GM12878 (cell line): ENCODE measurements around the gene ADCY10. TPM values are rescaled to one million over a fixed set of nuclear protein-coding genes. Genes with fewer than 3 reads are reported as not detected.

Experiments
- ATAC-seq: fragments of 200-7000 bp; cut with Tn5 transposase; 3 replicates; pipeline ENCODE4 v1.9.1; 2020; ENCODE audit warnings: mild to moderate bottlenecking, moderate library complexity
- BruUV-seq: library from RNA; stranded (reverse); fragments of 400-500 nt; replicated peaks from 2 replicates; lab custom pipeline; 2021; lab: Mats Ljungman, UMichigan
- CTCF ChIA-PET: fragments of 300-600 bp; sonication (Branson Sonifier 250); formaldehyde crosslinking; extraction: SDS; loops from one replicate; lab custom pipeline; 2021; ENCODE audit warnings: inconsistent platforms; lab: Yijun Ruan, JAX
- POLR2A ChIA-PET: fragments of 350-600 bp; formaldehyde crosslinking; extraction: SDS; loops from one replicate; lab custom pipeline; 2021; ENCODE audit warnings: inconsistent platforms; lab: Charles Lee
- RAD21 ChIA-PET: fragments of 300-600 bp; sonication (Branson Sonifier 250); formaldehyde crosslinking; loops from one replicate; lab custom pipeline; 2023; ENCODE audit warnings: antibody characterized with exemption; ENCODE audit not compliant: unreplicated experiment; lab: Charles Lee
- SMC1A ChIA-PET: fragments of 300-600 bp; sonication (Branson Sonifier 250); formaldehyde crosslinking; loops from one replicate; lab custom pipeline; 2023; ENCODE audit not compliant: unreplicated experiment, uncharacterized antibody; lab: Charles Lee
- DNase-seq: peaks from one replicate; pipeline ENCODE4 v3.0.0-alpha.2; 2011; ENCODE audit warnings: low read depth, low spot score
- FAIRE-seq: peaks from 3 replicates; lab custom pipeline; 2011; peaks lifted over from hg19 to GRCh38; lab: Jason Lieb, UNC
- H2AFZ ChIP-seq: 2 replicates; pipeline ENCODE4 v1.6.0; 2011; ENCODE audit warnings: low read depth, low read length, control low read depth; ENCODE audit not compliant: control insufficient read depth
- H3K27ac ChIP-seq: 2 replicates; pipeline ENCODE4 v1.5.1; 2011; ENCODE audit warnings: control low read depth; ENCODE audit not compliant: control insufficient read depth, insufficient read depth
- H3K27me3 ChIP-seq, 2 experiments: replicated peaks in 1 of 2; 2 replicates each; pipeline versions ENCODE4 v1.6.0 to v1.6.1; 2011; ENCODE audit warnings: low read length in 1 of 2; ENCODE audit not compliant: control insufficient read depth in 2 of 2, insufficient read depth in 2 of 2
- H3K36me3 ChIP-seq, 2 experiments: 2 replicates each; pipeline ENCODE4 v1.5.1; 2011; ENCODE audit warnings: low read length in 1 of 2; ENCODE audit not compliant: control insufficient read depth in 2 of 2, insufficient read depth in 2 of 2
- H3K4me1 ChIP-seq: 2 replicates; pipeline ENCODE4 v1.6.1; 2011; ENCODE audit warnings: mild to moderate bottlenecking, low read length, moderate library complexity, mixed read lengths; ENCODE audit not compliant: control insufficient read depth, insufficient read depth
- H3K4me2 ChIP-seq: 2 replicates; pipeline ENCODE4 v1.6.0; 2011; ENCODE audit warnings: control low read depth; ENCODE audit not compliant: control insufficient read depth, insufficient read depth
- H3K4me3 ChIP-seq: fragments of 200-600 bp; sonication (generic); 2 replicates; pipeline ENCODE4 v1.5.1; 2016
- H3K79me2 ChIP-seq: 2 replicates; pipeline ENCODE4 v1.6.0; 2011; ENCODE audit warnings: low read length; ENCODE audit not compliant: control insufficient read depth, insufficient read depth
- H3K9ac ChIP-seq: 2 replicates; pipeline ENCODE4 v1.8.0; 2011; ENCODE audit warnings: low read length, control low read depth, mixed read lengths; ENCODE audit not compliant: control insufficient read depth, insufficient read depth
- H3K9me3 ChIP-seq: replicated peaks from 3 replicates; pipeline ENCODE4 v1.5.1; 2011; ENCODE audit warnings: mild to moderate bottlenecking, low read length; ENCODE audit not compliant: control insufficient read depth, insufficient read depth
- H4K20me1 ChIP-seq: 2 replicates; pipeline ENCODE4 v1.6.0; 2011; ENCODE audit not compliant: control insufficient read depth, insufficient read depth
- BACH1 ChIP-seq: fragments of 450-650 bp; IDR thresholded peaks from 2 replicates; pipeline ENCODE4 v1.6.1; 2017; ENCODE audit warnings: mild to moderate bottlenecking, borderline replicate concordance
- BMI1 ChIP-seq: fragments of 450-650 bp; IDR thresholded peaks from 2 replicates; pipeline ENCODE4 v1.6.1; 2016; ENCODE audit warnings: mild to moderate bottlenecking, moderate library complexity, borderline replicate concordance
- CHD4 ChIP-seq: fragments of 200-600 bp; sonication (generic); IDR thresholded peaks from 2 replicates; pipeline ENCODE4 v1.6.1; 2016; ENCODE audit warnings: mild to moderate bottlenecking
- EGR1 ChIP-seq, 2 experiments: IDR thresholded peaks; 1 replicate in 1 of 2; 2 replicates in 1 of 2; pipeline ENCODE4 v1.6.1; 2011 to 2012; ENCODE audit warnings: low read depth in 2 of 2, low read length in 2 of 2, borderline replicate concordance in 1 of 2, mild to moderate bottlenecking in 1 of 2, moderate library complexity in 1 of 2
- EP300 ChIP-seq, 2 experiments: fragments of 150-350 bp in 1 of 2; IDR thresholded peaks; 2 replicates each; pipeline ENCODE4 v1.6.1; 2011 to 2012; ENCODE audit warnings: low read depth in 2 of 2, low read length in 2 of 2, borderline replicate concordance in 1 of 2, improper control_type of control experiment in 1 of 2, inconsistent platforms in 1 of 2; ENCODE audit not compliant: control insufficient read depth in 1 of 2
- HDGF ChIP-seq: fragments of 450-650 bp; IDR thresholded peaks from 2 replicates; pipeline ENCODE4 v1.6.1; 2016; ENCODE audit warnings: antibody characterized with exemption
- KLF5 ChIP-seq: fragments of 450-650 bp; IDR thresholded peaks from 2 replicates; pipeline ENCODE4 v1.6.1; 2014; ENCODE audit warnings: mild to moderate bottlenecking; ENCODE audit not compliant: partially characterized antibody
- LARP7 ChIP-seq: fragments of 450-650 bp; IDR thresholded peaks from 2 replicates; pipeline ENCODE4 v1.6.1; 2017; ENCODE audit warnings: mild to moderate bottlenecking
- MLLT1 ChIP-seq: fragments of 450-650 bp; IDR thresholded peaks from 2 replicates; pipeline ENCODE4 v1.6.1; 2016; ENCODE audit warnings: mild to moderate bottlenecking
- NBN ChIP-seq: fragments of 450-650 bp; IDR thresholded peaks from 2 replicates; pipeline ENCODE4 v1.6.1; 2016
- NKRF ChIP-seq: fragments of 450-650 bp; conservative IDR thresholded peaks from 2 replicates; pipeline ENCODE4 v1.6.1; 2017; ENCODE audit warnings: mild to moderate bottlenecking, moderate library complexity
- POLR2A ChIP-seq: IDR thresholded peaks from 2 replicates; pipeline ENCODE4 v1.6.1; 2011; ENCODE audit warnings: low read depth, mild to moderate bottlenecking, low read length
- RBBP5 ChIP-seq: fragments of 200-600 bp; sonication (generic); conservative IDR thresholded peaks from 2 replicates; pipeline ENCODE4 v1.6.1; 2016
- YBX1 ChIP-seq: fragments of 450-650 bp; IDR thresholded peaks from 2 replicates; pipeline ENCODE4 v1.6.1; 2016; ENCODE audit warnings: antibody characterized with exemption
- ZNF217 ChIP-seq: fragments of 450-650 bp; IDR thresholded peaks from 2 replicates; pipeline ENCODE4 v1.6.1; 2017; ENCODE audit warnings: antibody characterized with exemption, mild to moderate bottlenecking
- WGBS: methylation state at CpG from one replicate; pipeline ENCODE4 v1.1.6; 2016; ENCODE audit warnings: low lambda C conversion rate; ENCODE audit not compliant: insufficient replicate concordance, insufficient coverage; ENCODE audit errors: missing lambda C conversion rate; 5-methylcytosine and 5-hydroxymethylcytosine counted together
- in situ Hi-C: fragments of 300-500 bp; cut with MboI; formaldehyde crosslinking; loops from 9 replicates; pipeline ENCODE4 v1.14.3; 2018; ENCODE audit warnings: mixed read lengths
- intact Hi-C: fragments of 100-400 bp; cut with micrococcal nuclease; formaldehyde crosslinking; loops from one replicate; pipeline ENCODE4 v1.14.2; 2022; ENCODE audit not compliant: unreplicated experiment
- polyA plus RNA-seq, 11 experiments: library from polyadenylated mRNA; depleted of rRNA in 4 of 11; unstranded in 6 of 11; stranded (reverse) in 5 of 11; fragments of >200 nt; fragmentation: Nextera tagmentation in 4 of 11; fragmentation: Illumina TruSeq in 1 of 11; extraction: Ambion mirVana in 4 of 11; extraction: Trizol in 1 of 11; gene quantifications; 1 replicate in 1 of 11; 2 replicates in 10 of 11; pipeline versions ENCODE4 v1.2.1 to v1.2.3, GENCODE V29; 2011 to 2016; ENCODE audit warnings: inconsistent platforms in 2 of 11, missing spikeins in 2 of 11, low read depth in 1 of 11
- total RNA-seq, 4 experiments: library from RNA; depleted of rRNA in 3 of 4; stranded (reverse); fragments of >200 nt in 3 of 4; fragmentation: Illumina TruSeq in 1 of 4; extraction: Trizol in 1 of 4; gene quantifications; 2 replicates each; pipeline versions ENCODE4 v1.2.1 to v1.2.3, GENCODE V29; 2013 to 2021

ADCY10 gene
- total and polyA plus RNA-seq, 10 of the 15 experiments (the other 5 are each of a cell fraction or from before 2014, with no cell fraction given), result 0.13 to 0.22 TPM; not detected in 8

- WGBS, result 3% methylated on average over 39 of the region's 45 CpGs
- no peak for DNase-seq
- CTCF ChIA-PET, result interaction anchor here (0.9 to 2.1 kb wide), 5 partner anchors 10 to 147 kb away, joined by 3 to 13 read pairs (median 3); no protein-coding TSS in a partner anchor
- TF ChIP-seq HDGF (0 out of 2 replicates have a peak, but pooled peaks have one; percentile 73), NKRF (peak; percentile 47; the same call in 1 of the 2 replicates), BMI1 (no peak), LARP7 (peak; percentile 66; the same call in 1 of the 2 replicates), EGR1 (IDR thresholded peaks at IDR 0.05; ENCODE audit: borderline replicate concordance in 1 of 2, low read depth in 2 of 2, low read length in 2 of 2) (peak in 1 of 2 experiments; percentile 93; a peak in 2 of 3 replicates), YBX1 (peak; percentile 36; the same call in 1 of the 2 replicates), CHD4 (no peak), POLR2A (peak; percentile 73), BACH1 (peak; percentile 64), MLLT1 (0 out of 2 replicates have a peak, but pooled peaks have one; percentile 74), ZNF217 (no peak), RBBP5 (peak; percentile 74; the same call in 1 of the 2 replicates), KLF5 (no peak), EP300 (IDR thresholded peaks at IDR 0.05; ENCODE audit: borderline replicate concordance in 1 of 2, control insufficient read depth in 1 of 2, low read depth in 2 of 2, low read length in 2 of 2) (0 out of 4 replicates have a peak, but pooled peaks of 1 of the 2 experiments have one; percentile 18), NBN (peak; percentile 78)
These were observed 21.5 kb upstream of the ADCY10 start for GRCh38 chr1:167935216-167936067.

More at GRCh38 chr1:167935216-167936067, 21.5 kb upstream of the ADCY10 start:
- RAD21 ChIA-PET, result interaction anchor here (0.5 to 2.4 kb wide), 10 partner anchors 8 to 291 kb away, joined by 3 to 12 read pairs (median 4); partner anchors contain the start of gene SFT2D2
- Histone ChIP-seq H3K79me2 (peaks cover 74% of the 10 kb centered on the region), H3K4me3 (peak overlapping the region; percentile 78), H3K27ac (peak overlapping the region; percentile 99), H3K36me3 (no peaks in the 10 kb centered on the region), H4K20me1 (no peaks in the 10 kb centered on the region), H3K9ac (peak overlapping the region; percentile 96), H3K27me3 (no peaks in the 10 kb centered on the region), H2AFZ (peak overlapping the region; percentile 94), H3K4me1 (no peaks in the 10 kb centered on the region), H3K4me2 (peak overlapping the region; percentile 75), H3K9me3 (no peaks in the 10 kb centered on the region)
- FAIRE-seq, result no peak
- intact Hi-C loops (loop anchor here (2.0 to 10.0 kb wide), 4 partner anchors 133 to 331 kb away; partner anchors contain the start of gene TIPRL), in situ Hi-C loops (loop anchor here (5.0 kb wide), 1 partner anchor 218 kb away; no protein-coding TSS in a partner anchor)
- peak; percentile 23 for ATAC-seq
- POLR2A ChIA-PET, result interaction anchor here (0.6 to 2.5 kb wide), 13 partner anchors 8 to 1222 kb away, joined by 3 to 20 read pairs (median 4); partner anchors contain the start of gene SFT2D2
- SMC1A ChIA-PET, result interaction anchor here (0.9 to 2.5 kb wide), 10 partner anchors 8 to 221 kb away, joined by 3 to 11 read pairs (median 4); no protein-coding TSS in a partner anchor
- TSS peak; percentile 67 for BruUV-seq
